ENCODE measurements around the gene CLDN10.

CLDN10 gene, protein sequence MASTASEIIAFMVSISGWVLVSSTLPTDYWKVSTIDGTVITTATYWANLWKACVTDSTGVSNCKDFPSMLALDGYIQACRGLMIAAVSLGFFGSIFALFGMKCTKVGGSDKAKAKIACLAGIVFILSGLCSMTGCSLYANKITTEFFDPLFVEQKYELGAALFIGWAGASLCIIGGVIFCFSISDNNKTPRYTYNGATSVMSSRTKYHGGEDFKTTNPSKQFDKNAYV

DNA sequence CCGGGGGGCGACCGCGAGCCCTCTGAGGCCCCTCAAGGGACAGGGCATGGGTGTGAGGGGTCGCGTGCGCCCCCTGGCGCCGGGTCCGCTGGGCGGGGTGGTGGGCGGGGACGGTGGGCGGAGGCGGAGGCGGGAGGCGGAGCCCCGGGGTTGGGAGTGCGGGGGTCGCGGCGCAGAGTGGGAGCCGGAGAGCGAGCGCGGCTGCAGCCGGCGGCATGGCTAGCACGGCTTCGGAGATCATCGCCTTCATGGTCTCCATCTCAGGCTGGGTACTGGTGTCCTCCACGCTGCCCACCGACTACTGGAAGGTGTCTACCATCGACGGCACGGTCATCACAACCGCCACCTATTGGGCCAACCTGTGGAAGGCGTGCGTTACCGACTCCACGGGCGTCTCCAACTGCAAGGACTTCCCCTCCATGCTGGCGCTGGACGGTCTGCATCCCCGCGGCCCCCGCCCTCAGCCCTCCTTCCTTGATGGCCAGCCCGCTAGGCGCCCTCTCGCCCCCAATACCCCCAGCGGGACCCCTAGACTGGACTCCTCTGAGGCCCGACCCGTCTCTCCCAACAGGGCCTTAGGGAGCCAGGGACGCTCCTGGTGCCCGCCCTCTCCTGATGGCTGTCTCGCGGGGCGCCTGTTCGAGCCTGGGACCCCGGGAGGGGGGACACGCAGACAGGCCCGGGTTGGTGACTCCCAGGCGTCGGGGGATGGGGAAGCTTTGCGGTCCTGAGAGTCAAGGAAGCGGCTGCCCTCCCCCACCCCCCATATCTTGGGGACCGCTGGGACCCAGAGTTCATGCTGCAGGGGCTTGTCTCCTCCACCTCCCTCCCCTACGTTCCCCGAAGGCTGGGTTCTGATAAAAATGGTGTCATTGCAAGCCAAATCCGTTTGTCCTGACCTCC is at the start of gene CLDN10:
CLDN10 (plus strand) TSS at position 182 of the 903 bp plus-strand sequence; CDS start at position 216, 34 bp downstream.
- Histone ChIP-seq H3K4me1 (peaks cover 0 to 15% (median 8%) of the 10 kb centered on the region in 4 donors), H3K27me3 (peaks cover 0 to 43% of the 10 kb centered on the region in 2 donors), H3K36me3 (no peaks in the 10 kb centered on the region), H3K4me3 (no peak within 1 kb of the TSS), H3K27ac (no peak within 1 kb of the TSS), H3K9me3 (no peaks in the 10 kb centered on the region)
- TF ChIP-seq CTCF (IDR thresholded peaks at IDR 0.05): no peak
- intact Hi-C loops (cut with DNase I; ENCODE audit: low total_unique reads): no loop called here
- no peak for DNase-seq

DNA sequence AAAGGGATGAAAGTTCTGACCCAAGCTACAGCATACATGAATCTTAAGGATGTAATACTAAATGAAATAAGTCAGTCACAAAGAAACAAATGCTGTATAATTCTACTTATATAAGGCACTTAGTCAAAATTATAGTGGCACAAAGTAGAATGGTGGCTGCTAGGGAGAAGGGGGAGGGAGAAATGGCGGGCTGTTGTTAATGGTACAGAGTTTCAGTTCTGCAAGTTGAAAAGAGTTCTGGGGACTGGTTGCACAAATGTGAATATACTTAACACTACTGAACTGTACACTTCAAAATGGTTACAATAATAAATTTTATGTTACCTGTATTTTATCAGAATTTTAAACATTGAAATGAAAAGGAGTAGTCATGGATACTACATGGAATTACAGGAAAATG is 48.9 kb upstream of the CLDN10 start:
- H3K4me3 ChIP-seq: no peak overlapping the region
- peaks cover 0 to 11% (median 0%) of the 10 kb centered on the region in 3 donors for H3K9me3 ChIP-seq
- no peak overlapping the region for H3K27ac ChIP-seq
- TF ChIP-seq CTCF (IDR thresholded peaks at IDR 0.05): no peak
- no peak for DNase-seq
- intact Hi-C loops (cut with DNase I; ENCODE audit: low total_unique reads): no loop called here
- H3K4me1 ChIP-seq: no peaks in the 10 kb centered on the region
- no peaks in the 10 kb centered on the region for H3K27me3 ChIP-seq
- no peaks in the 10 kb centered on the region for H3K36me3 ChIP-seq

DNA sequence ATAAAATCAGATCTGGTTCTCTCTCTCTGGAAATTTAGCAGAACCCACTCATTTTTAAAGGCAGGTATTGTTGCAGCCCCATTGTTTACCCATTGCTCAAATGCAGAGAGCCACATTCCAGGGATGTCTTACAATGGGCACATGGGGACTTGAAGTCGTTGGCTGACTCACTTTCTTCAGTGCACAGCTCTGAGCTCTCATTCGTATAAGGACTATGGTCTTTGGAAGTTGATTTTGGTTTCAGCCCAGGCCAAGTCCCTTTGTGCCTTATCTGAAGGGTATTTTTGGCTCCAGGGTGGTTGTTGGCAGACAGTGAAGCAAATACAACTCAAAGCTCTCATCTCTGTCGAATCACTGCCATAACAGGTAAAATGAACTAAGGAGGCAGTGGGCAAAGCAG is 47.3 kb upstream of the CLDN10 start:
- Histone ChIP-seq H3K4me3 (no peak overlapping the region), H3K27ac (no peak overlapping the region), H3K36me3 (no peaks in the 10 kb centered on the region), H3K9me3 (peaks cover 0 to 11% (median 0%) of the 10 kb centered on the region in 3 donors), H3K27me3 (no peaks in the 10 kb centered on the region), H3K4me1 (no peaks in the 10 kb centered on the region)
- intact Hi-C loops (cut with DNase I; ENCODE audit: low total_unique reads): no loop called here
- DNase-seq: no peak
- no peak for TF ChIP-seq CTCF (IDR thresholded peaks at IDR 0.05)

DNA sequence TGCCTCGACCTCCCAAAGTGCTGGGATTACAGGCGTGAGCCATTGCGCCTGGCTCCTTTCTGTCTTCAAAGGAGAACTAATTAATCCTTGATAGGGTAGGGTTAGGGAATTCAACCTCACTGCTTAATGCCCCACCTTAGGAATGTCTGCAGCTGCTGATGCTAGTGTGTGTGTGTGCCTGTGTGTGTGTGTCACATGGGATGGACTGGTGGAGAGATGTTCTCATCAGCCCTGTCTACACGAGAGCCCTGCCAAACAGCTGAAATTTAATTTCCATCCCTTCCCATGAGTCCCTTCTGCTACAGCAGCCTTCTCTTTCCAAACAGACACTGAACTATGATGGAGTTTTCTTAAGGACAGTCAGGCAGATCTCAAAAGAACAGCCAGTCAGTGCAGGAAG is 46.5 kb upstream of the CLDN10 start:
- intact Hi-C loops (cut with DNase I; ENCODE audit: low total_unique reads): no loop called here

DNA sequence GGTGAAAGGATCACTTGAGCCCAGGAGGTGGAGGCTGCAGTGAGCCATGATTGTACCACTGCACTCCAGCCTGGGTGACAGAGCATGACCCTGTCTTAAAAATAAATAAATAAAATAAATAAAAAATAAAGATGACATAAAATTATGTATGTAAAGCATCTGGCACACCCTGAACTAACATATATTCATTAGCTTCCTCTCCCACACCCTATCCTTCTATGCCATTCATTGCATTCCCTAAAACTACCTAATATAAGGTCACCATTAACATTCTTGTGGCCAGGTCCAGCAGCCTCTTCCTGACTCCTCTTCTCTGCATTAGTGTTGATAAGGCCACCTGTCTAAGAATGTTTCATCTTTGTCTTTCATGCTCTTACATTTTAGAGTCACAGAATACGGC is 44.5 kb upstream of the CLDN10 start:
- Histone ChIP-seq H3K27ac (no peak overlapping the region), H3K4me3 (no peak overlapping the region), H3K27me3 (no peaks in the 10 kb centered on the region), H3K9me3 (no peaks in the 10 kb centered on the region), H3K4me1 (no peaks in the 10 kb centered on the region), H3K36me3 (no peaks in the 10 kb centered on the region)
- no peak for DNase-seq
- no peak for TF ChIP-seq CTCF (IDR thresholded peaks at IDR 0.05)
- intact Hi-C loops (cut with DNase I; ENCODE audit: low total_unique reads): no loop called here

More for the DNA sequence above, 46.5 kb upstream of the CLDN10 start:
- no peak overlapping the region for H3K27ac ChIP-seq
- H3K9me3 ChIP-seq: peaks cover 0 to 11% (median 0%) of the 10 kb centered on the region in 3 donors
- H3K36me3 ChIP-seq: no peaks in the 10 kb centered on the region
- H3K27me3 ChIP-seq: no peaks in the 10 kb centered on the region
- DNase-seq: no peak
- no peak for TF ChIP-seq CTCF (IDR thresholded peaks at IDR 0.05)
- H3K4me3 ChIP-seq: no peak overlapping the region
- no peaks in the 10 kb centered on the region for H3K4me1 ChIP-seq
